ENCODE results near the gene ATP8B1.
A peak's percentile ranks its signal among the peaks of the same experiment; 100 is the strongest.

Gene ATP8B1

GRCh38 chr18:57640236-57640635 lies 162.9 kb downstream of the ATP8B1 start:
- DNase-seq (ENCODE audit: low read depth) = peak; percentile 45
- TF ChIP-seq, protein P1, sequence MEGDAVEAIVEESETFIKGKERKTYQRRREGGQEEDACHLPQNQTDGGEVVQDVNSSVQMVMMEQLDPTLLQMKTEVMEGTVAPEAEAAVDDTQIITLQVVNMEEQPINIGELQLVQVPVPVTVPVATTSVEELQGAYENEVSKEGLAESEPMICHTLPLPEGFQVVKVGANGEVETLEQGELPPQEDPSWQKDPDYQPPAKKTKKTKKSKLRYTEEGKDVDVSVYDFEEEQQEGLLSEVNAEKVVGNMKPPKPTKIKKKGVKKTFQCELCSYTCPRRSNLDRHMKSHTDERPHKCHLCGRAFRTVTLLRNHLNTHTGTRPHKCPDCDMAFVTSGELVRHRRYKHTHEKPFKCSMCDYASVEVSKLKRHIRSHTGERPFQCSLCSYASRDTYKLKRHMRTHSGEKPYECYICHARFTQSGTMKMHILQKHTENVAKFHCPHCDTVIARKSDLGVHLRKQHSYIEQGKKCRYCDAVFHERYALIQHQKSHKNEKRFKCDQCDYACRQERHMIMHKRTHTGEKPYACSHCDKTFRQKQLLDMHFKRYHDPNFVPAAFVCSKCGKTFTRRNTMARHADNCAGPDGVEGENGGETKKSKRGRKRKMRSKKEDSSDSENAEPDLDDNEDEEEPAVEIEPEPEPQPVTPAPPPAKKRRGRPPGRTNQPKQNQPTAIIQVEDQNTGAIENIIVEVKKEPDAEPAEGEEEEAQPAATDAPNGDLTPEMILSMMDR (conservative IDR thresholded peaks at IDR 0.05; ENCODE audit: low read depth, low read length) = no peak
- H3K4me3 ChIP-seq (ENCODE audit: low read depth, low read length) = no peak overlapping the region

- no peak overlapping the region for H3K4me3 ChIP-seq (ENCODE audit: low read depth, low read length)
- no peak for DNase-seq (ENCODE audit: low read depth)
- TF ChIP-seq, protein P1 (conservative IDR thresholded peaks at IDR 0.05; ENCODE audit: low read depth, low read length) = no peak
Observed at GRCh38 chr18:57635003-57635822, 167.9 kb downstream of the ATP8B1 start.

DNA sequence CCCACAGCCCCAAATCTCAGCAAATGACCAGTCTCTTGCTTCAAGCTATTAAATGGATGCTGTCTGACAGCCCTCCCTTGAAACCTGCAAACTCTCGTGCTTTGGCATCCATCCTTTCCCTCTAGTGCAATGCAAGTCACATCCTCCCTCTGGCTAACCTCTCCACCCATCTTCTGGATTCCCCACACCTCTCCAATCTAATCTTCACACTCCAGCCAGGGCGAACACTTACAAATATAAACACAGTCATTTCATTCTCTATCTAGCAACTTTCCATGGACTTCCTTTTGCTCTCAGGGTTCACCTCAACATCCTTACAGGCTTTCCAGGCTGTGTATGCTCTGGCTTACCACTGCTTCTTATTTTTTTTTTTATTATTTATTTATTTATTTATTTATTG lies 171.4 kb downstream of the ATP8B1 start:
- DNase-seq (ENCODE audit: low read depth) = no peak
- no peak overlapping the region for H3K4me3 ChIP-seq (ENCODE audit: low read depth, low read length)
- TF ChIP-seq, protein P1 (conservative IDR thresholded peaks at IDR 0.05; ENCODE audit: low read depth, low read length) = no peak

GRCh38 chr18:57630754-57631595 lies 172.1 kb downstream of the ATP8B1 start:
- H3K4me3 ChIP-seq (ENCODE audit: low read depth, low read length) = peak overlapping the region; percentile 72
- DNase-seq (ENCODE audit: low read depth) = no peak
- TF ChIP-seq, protein P1 (conservative IDR thresholded peaks at IDR 0.05; ENCODE audit: low read depth, low read length) = no peak

DNA sequence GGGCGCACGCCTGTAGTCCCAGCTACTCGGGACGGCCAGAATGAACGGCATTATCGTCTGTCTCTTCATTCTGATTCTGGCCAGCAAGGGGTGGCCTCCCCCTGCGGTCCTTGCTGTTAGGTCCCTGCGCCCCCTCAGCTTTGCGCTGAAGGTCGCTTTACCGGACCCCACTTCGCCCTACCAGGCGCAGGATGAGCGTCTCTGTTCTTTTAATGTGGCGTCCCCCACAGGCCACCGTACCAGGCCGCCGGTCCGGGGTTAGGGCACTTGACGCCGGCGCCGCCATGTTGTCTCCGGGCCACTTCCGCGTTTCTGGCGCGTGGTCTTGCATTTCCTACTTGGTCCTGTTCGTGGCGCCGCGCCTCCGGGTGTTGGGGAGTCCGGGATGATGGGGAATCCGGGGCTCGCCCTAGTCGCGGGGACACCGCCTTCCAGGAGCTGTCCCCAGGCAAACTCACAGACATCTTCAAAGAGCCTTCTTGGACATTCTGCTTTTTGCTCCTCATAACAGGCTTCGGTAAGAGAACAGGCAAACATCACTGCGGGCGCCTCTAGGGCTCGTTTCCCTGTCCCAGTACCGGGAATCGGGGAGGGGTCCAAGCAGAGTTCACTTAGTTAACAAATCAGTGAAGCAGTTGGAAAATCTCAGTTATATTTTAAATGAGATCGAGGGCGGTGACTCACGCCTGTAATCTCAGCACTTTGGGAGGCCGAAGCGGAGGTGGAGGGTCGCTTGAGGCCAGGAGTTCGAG lies 172.9 kb downstream of the ATP8B1 start:
- DNase-seq (ENCODE audit: low read depth) = peak; percentile 97
- H3K4me3 ChIP-seq (ENCODE audit: low read depth, low read length) = peak overlapping the region; percentile 72
- TF ChIP-seq, protein P1 (conservative IDR thresholded peaks at IDR 0.05; ENCODE audit: low read depth, low read length) = peak; percentile 78

- H3K4me3 ChIP-seq (ENCODE audit: low read depth, low read length) = no peak overlapping the region
- no peak for DNase-seq (ENCODE audit: low read depth)
- TF ChIP-seq, protein P1 (conservative IDR thresholded peaks at IDR 0.05; ENCODE audit: low read depth, low read length) = no peak
Observed at GRCh38 chr18:57629422-57629821, 173.7 kb downstream of the ATP8B1 start.
